ENCODE measurements around the gene SETDB2. TPM values are rescaled to one million over a fixed set of nuclear protein-coding genes. Genes with fewer than 3 reads are reported as not detected.

Gene SETDB2
- total and polyA plus RNA-seq, 2 of the 13 experiments (the other 11 are each of a cell fraction or from before 2014, with no cell fraction given), result 8.1 to 8.7 TPM

GRCh38 chr13:49540552-49540951 lies 96.5 kb downstream of the SETDB2 start (continued):
- peak in 1 of 2 experiments; percentile 40; a peak in 2 of 4 replicates for TF ChIP-seq MAFK (conservative IDR thresholded peaks at IDR 0.05 in 1 of 2, IDR thresholded peaks at IDR 0.05 in 1 of 2; ENCODE audit: low read length in 2 of 2)
- TF ChIP-seq, protein P1, sequence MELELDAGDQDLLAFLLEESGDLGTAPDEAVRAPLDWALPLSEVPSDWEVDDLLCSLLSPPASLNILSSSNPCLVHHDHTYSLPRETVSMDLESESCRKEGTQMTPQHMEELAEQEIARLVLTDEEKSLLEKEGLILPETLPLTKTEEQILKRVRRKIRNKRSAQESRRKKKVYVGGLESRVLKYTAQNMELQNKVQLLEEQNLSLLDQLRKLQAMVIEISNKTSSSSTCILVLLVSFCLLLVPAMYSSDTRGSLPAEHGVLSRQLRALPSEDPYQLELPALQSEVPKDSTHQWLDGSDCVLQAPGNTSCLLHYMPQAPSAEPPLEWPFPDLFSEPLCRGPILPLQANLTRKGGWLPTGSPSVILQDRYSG (CRISPR knock-in tag; IDR thresholded peaks at IDR 0.05), result no peak
- no peak for TF ChIP-seq AHDC1 (CRISPR knock-in tag; IDR thresholded peaks at IDR 0.05; ENCODE audit: borderline replicate concordance)
- TF ChIP-seq TERF1 (CRISPR knock-in tag; IDR thresholded peaks at IDR 0.05), result no peak
- peak; percentile 75 for TF ChIP-seq NFE2L2 (IDR thresholded peaks at IDR 0.05; ENCODE audit: low read length)
